Esophagus muscularis mucosa (tissue), 4 donors: Measurements from ENCODE around the gene NDFIP1. TPM values are rescaled to one million over a fixed set of nuclear protein-coding genes. Genes with fewer than 3 reads are reported as not detected.
A peak's percentile ranks its signal among the peaks of the same experiment; 100 is the strongest.

Experiments used
- DNase-seq: peaks from one replicate; pipeline ENCODE4 v3.0.0-alpha.2; 2017; ENCODE audit errors: extremely low spot score
- H3K27ac ChIP-seq, 4 donors: fragments of 200-600 bp; sonication (generic); replicated peaks in 1 of 4; 1 replicate in 3 of 4; 2 replicates in 1 of 4; pipeline ENCODE4 v1.5.1; 2016 to 2019; ENCODE audit warnings: mild to moderate bottlenecking in 1 of 4
- H3K27me3 ChIP-seq, 4 donors: fragments of 200-600 bp; sonication (generic); one replicate each; pipeline versions ENCODE4 v1.5.1 to v1.6.0; 2016 to 2019
- H3K36me3 ChIP-seq, 4 donors: fragments of 200-600 bp; sonication (generic); one replicate each; pipeline ENCODE4 v1.5.1; 2016 to 2019
- H3K4me1 ChIP-seq, 4 donors: fragments of 200-600 bp; sonication (generic); one replicate each; pipeline ENCODE4 v1.5.1; 2016 to 2019
- H3K4me3 ChIP-seq, 4 donors: fragments of 200-600 bp; sonication (generic); 1 replicate in 2 of 4; 2 replicates in 2 of 4; pipeline ENCODE4 v1.5.1; 2016 to 2019; ENCODE audit warnings: mild to moderate bottlenecking in 4 of 4, moderate library complexity in 1 of 4
- H3K9me3 ChIP-seq, 4 donors: fragments of 200-600 bp; sonication (generic); 1 replicate in 3 of 4; 2 replicates in 1 of 4; pipeline ENCODE4 v1.5.1; 2016 to 2019
- CTCF ChIP-seq, 3 experiments: fragments of 200-600 bp in 2 of 3; fragments of 450-650 bp in 1 of 3; sonication (generic) in 2 of 3; IDR thresholded peaks; one replicate each; pipeline ENCODE4 v1.5.1; 2017 to 2019; ENCODE audit warnings: antibody characterized with exemption in 3 of 3, mild to moderate bottlenecking in 2 of 3, moderate library complexity in 1 of 3
- EP300 ChIP-seq: sonication (generic); formaldehyde crosslinking; IDR thresholded peaks from one replicate; pipeline ENCODE4 v1.6.1; 2017; ENCODE audit warnings: antibody characterized with exemption
- POLR2A ChIP-seq: fragments of 450-650 bp; IDR thresholded peaks from one replicate; pipeline ENCODE4 v1.6.1; 2017; ENCODE audit warnings: antibody characterized with exemption, moderate library complexity, mild to moderate bottlenecking, low read depth
- POLR2AphosphoS5 ChIP-seq, 2 donors: sonication (generic); formaldehyde crosslinking; IDR thresholded peaks; one replicate each; pipeline ENCODE4 v1.6.1; 2017; ENCODE audit warnings: antibody characterized with exemption in 2 of 2
- WGBS: methylation state at CpG from one replicate; pipeline ENCODE4 v1.1.5; 2018; 5-methylcytosine and 5-hydroxymethylcytosine counted together
- intact Hi-C: fragments of 100-400 bp; cut with DNase I; formaldehyde crosslinking; loops from one replicate; pipeline ENCODE4 v1.15.1; 2023
- total RNA-seq, 4 donors: library from RNA; depleted of rRNA; stranded (reverse); fragments of >200 nt; gene quantifications; one replicate each; pipeline versions ENCODE4 v1.1.0 to v1.2.1, GENCODE V29; 2016

NDFIP1 gene
- total RNA-seq, 4 donors from 2014 or later, result 57.8 to 169 (median 101) TPM

GRCh38 chr5:142110046-142110531, 1.5 kb downstream of the NDFIP1 start:
- no peak for DNase-seq

GRCh38 chr5:142110988-142111687, 2.6 kb downstream of the NDFIP1 start:
- DNase-seq, result no peak
- WGBS, result 64% methylated on average over 6 of the region's 6 CpGs
- Histone ChIP-seq H3K27ac (peak overlapping the region in 1 of 4 donors; percentile 92), H3K27me3 (no peaks in the 10 kb centered on the region), H3K4me1 (peaks cover 41 to 62% (median 55%) of the 10 kb centered on the region in 4 donors), H3K36me3 (no peaks in the 10 kb centered on the region), H3K4me3 (peak overlapping the region in 2 of 4 donors; percentile 61 to 72), H3K9me3 (no peaks in the 10 kb centered on the region)
- intact Hi-C loops, result no loop called here
- TF ChIP-seq POLR2A (no peak), CTCF (IDR thresholded peaks at IDR 0.05) (no peak), EP300 (no peak), POLR2AphosphoS5 (IDR thresholded peaks at IDR 0.05) (no peak)

More at GRCh38 chr5:142110046-142110531, 1.5 kb downstream of the NDFIP1 start:
- TF ChIP-seq POLR2A, result no peak
- no peak for TF ChIP-seq EP300
- no peak for TF ChIP-seq POLR2AphosphoS5 (IDR thresholded peaks at IDR 0.05)
- TF ChIP-seq CTCF (IDR thresholded peaks at IDR 0.05), result no peak
- Histone ChIP-seq H3K4me1 (peaks cover 37 to 51% (median 50%) of the 10 kb centered on the region in 4 donors), H3K36me3 (no peaks in the 10 kb centered on the region), H3K27me3 (no peaks in the 10 kb centered on the region), H3K27ac (peak overlapping the region; percentile 92 to 98 (median 98)), H3K9me3 (no peaks in the 10 kb centered on the region), H3K4me3 (peak overlapping the region; percentile 61 to 87 (median 76))
- 1% methylated on average over 9 of the region's 9 CpGs for WGBS
- intact Hi-C loops, result no loop called here

GRCh38 chr5:142114687-142115086, 6.1 kb downstream of the NDFIP1 start:
- Histone ChIP-seq H3K36me3 (peaks cover 0 to 5% (median 0%) of the 10 kb centered on the region in 4 donors), H3K27me3 (no peaks in the 10 kb centered on the region), H3K4me3 (no peak overlapping the region), H3K9me3 (no peaks in the 10 kb centered on the region), H3K4me1 (peaks cover 67 to 90% (median 77%) of the 10 kb centered on the region in 4 donors), H3K27ac (no peak overlapping the region)
- no peak for DNase-seq
- intact Hi-C loops, result no loop called here
- TF ChIP-seq POLR2AphosphoS5 (IDR thresholded peaks at IDR 0.05) (no peak), CTCF (IDR thresholded peaks at IDR 0.05) (no peak), EP300 (no peak), POLR2A (no peak)
- WGBS, result 90% methylated on average over 1 of the region's 1 CpG

- intact Hi-C loops, result no loop called here
- H3K4me1 ChIP-seq, result peaks cover 59 to 90% (median 72%) of the 10 kb centered on the region in 4 donors
- H3K27ac ChIP-seq, result no peak overlapping the region
- no peaks in the 10 kb centered on the region for H3K9me3 ChIP-seq
- no peak overlapping the region for H3K4me3 ChIP-seq
- no peaks in the 10 kb centered on the region for H3K27me3 ChIP-seq
- DNase-seq, result no peak
- TF ChIP-seq POLR2AphosphoS5 (IDR thresholded peaks at IDR 0.05) (no peak), CTCF (IDR thresholded peaks at IDR 0.05) (no peak), EP300 (no peak), POLR2A (no peak)
- H3K36me3 ChIP-seq, result peaks cover 0 to 7% (median 3%) of the 10 kb centered on the region in 4 donors
- 95% methylated on average over 4 of the region's 4 CpGs for WGBS
These were observed 7.5 kb downstream of the NDFIP1 start for GRCh38 chr5:142115937-142116614.
